ENCODE measurements around the gene EOGT. TPM values are rescaled to one million over a fixed set of nuclear protein-coding genes. Genes with fewer than 3 reads are reported as not detected.

Gene EOGT
- total RNA-seq, 1 donor from 2014 or later = 4.3 TPM

DNA sequence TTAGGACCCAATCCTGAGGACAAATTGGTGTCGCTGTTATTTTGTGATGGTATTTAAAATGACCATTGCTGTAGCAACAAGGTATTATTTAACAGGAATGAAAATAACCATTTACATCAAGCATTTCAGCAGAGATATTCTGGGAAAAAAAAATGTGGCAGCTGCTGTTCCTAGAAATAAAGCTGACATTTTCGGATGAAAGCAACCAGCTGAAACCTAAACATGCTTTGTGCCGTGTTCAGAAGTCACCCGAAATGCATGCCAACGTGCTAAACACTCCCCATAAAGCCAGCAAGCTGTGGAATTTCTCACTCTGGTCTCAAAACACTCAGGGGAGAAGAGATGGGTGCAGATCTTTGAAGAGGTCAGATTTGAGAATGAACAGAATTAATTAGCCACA is 49.6 kb downstream of the EOGT start:
- no peak for DNase-seq (ENCODE audit: low spot score)
- ATAC-seq = no peak

DNA sequence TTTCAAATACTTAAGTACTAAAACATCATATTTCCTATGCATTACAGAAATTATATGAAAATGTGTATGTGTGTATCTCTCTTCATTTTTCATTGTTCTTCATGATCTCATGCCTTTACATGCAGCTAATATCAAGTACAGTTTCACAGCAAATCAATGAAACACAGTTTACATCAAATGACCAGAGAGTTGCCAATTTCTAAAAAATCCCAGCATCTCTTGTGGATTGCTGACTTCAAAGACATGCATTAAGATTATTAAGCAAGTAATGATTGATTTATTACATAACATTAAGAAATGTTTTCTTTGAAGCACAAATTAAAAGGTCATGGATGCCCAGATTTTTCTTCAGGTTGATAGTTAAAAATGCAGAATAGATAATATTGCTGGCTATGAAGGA is 50.1 kb downstream of the EOGT start:
- no peak for ATAC-seq

DNA sequence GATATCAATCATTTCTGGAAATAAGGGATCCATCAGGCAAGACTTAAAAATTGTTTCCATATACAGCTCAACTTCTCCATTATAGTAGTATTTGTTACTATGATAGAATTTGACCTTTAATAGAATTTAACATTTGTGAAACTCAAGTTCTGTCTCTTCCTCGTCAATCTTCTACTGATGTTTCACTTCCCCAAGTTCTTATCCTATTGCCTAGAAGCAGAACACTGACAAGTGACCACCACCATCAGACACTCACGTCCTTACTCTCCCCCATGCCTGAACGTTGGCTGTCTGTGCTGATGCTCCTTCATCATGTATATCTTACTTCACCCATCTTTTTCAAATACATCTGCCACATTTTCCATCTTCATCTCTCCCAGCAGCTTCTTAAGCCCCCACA is 54.6 kb downstream of the EOGT start:
- DNase-seq (ENCODE audit: low spot score) = no peak
- ATAC-seq = no peak

More for the DNA sequence above, 50.1 kb downstream of the EOGT start:
- DNase-seq (ENCODE audit: low spot score) = no peak

DNA sequence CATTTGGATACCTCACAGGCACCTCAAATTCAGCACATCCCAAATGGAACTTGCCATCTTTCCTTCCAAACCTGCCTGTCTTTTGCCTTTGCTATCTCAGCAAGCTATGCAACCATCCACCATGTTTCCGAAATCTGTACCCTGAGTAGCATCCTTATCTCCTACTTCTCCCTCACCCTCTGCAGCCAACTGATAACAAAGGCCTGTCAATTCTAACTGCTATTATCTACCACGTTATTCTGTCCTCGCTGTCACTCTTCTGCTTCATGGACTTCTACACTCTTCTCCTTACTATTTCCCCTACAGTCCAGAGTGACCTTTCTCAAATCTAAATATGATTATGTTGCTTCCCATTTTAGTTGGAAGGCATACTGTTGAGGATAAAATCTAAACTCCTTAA is 55.6 kb downstream of the EOGT start:
- no peak for ATAC-seq
- DNase-seq (ENCODE audit: low spot score) = no peak

DNA sequence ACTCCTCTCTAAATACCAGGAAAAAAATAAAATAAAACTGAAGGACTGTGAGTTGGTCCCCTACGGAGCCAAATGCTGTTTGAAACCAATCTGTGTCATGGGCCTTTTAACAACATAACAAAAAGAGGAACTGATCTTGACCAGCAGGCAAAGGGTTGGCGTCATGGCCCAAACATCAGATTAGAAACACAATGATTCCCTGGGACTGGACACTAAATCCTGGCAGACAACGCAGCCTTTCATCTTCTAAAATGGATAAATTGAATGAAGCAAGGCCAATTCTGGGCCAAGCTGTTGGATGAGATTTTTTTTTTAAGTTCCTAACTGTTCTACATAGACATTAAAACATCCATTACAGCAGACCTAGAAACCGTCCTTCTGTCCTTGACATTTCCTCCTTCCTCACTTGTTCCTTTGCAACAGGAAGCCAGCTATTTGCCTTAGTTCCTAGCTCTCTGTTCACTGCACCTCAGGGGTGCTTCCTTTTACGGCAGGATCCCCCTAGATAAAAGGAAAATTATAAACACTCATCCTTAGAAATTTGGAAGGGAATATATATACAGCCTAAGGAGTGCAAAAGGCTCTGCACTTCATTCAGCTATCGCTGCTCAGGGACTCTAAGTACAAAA is 59.6 kb downstream of the EOGT start:
- no peak for DNase-seq (ENCODE audit: low spot score)
- no peak for ATAC-seq

DNA sequence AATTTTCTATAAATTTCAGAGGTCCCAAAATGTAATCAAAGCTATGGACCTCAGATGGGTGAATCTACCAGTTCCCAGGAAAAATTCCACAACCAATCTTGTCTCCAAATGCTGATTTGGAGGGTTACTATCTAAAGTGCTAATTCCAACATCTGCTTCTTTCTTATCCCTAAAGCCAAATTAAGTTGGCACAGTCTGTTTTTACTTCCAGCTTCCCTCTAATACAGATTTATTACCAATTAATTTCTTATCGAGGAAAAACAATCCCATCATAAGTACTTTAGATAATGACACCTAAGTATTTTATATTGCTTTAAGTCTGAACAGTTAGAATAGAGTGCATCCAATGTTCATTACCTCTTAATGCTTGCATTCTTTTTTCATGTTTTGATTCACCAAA is 68.3 kb downstream of the EOGT start:
- ATAC-seq (no peak), DNase-seq (ENCODE audit: low spot score) (no peak)

DNA sequence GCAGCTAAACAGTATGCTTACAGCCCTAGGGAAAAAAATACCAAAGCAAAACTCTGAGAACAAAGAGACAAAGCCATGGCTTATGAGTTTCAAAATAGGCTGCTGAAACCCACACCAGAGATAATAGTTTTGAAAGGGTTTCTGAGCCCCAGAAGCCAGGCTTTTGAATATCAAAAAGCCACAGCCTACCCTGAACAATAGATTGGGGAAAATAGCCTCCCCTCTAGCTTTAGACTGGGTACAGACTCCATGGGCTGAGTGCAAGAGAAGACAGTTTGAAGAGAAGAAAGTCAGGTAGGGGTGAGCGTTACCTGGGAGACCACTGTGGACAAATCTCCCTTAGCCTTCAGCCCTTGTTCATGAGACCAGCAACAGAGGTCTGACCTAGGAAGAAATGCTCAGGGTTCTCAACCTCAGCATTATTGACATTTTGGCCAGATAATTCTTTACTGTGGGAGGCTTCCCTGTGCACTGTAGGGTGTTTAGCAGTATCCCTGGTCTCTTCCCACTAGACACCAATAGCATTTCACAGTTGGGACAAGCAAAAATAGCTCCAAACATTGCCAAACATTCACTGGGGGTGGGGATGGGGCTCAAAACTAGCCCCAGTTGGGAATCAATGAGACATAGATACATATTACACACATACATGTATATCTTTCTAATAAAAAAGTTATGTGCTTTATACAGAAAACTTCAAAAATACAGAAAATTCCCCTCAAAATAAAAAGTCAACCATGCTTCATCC is 69.6 kb downstream of the EOGT start:
- no peak for DNase-seq (ENCODE audit: low spot score)
- no peak for ATAC-seq

DNA sequence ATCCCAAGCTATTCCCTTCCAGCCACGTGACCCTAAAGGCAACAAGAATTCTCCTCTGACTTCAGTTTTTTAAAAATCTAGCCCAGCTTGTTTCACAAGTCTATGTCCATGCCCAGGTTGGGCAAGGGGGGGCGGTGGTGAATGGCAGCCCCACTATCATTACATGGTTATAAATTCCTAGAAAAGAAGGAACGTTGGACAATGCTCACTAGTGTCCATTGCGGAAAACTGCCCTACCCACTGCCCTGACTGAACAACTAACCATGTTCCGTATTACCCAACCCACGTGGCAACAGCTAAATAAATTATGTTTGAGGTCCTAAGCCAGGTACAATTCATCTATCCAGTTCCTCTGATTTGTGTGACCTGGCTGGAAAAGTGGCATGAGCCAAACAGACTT is 72.4 kb downstream of the EOGT start:
- DNase-seq (ENCODE audit: low spot score) (no peak), ATAC-seq (no peak)

DNA sequence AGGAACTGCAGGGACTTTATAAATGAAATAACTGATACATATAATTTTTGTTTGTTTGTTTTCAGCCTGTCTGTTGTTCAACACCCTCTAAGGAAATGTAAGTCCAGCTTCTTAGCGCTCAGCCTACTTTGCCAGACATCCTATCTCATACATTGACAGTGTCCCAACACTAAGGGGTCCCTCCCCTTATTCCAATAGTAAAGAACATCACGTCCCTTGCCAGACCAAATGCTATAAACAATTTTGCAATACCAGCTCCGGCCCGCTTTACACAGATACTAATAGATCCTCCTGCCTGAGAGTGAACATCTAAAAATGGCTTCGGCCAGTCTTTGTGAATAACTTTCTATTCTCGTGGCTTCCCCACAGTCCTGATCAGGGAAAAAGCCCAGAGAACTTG is 76.6 kb downstream of the EOGT start:
- DNase-seq (ENCODE audit: low spot score) = no peak
- no peak for ATAC-seq

DNA sequence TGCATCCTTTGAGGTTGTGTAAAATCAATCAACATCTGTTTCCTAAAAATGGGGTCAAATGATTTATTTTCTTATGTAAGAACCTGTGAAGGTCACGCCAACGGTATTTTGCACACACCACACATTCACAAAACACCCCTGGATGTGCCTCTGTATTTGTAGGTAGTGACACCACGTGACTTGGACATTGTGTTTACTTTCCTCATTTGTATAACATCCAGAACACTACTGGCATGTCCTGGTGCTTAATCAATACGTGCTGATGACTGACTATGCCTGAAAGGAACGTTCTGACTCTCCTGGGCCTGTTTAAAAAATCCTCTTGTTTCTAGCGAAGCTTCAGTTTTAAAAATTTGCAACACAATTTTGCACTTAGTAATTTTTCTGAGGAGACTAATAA is 77.7 kb downstream of the EOGT start:
- ATAC-seq = no peak

DNA sequence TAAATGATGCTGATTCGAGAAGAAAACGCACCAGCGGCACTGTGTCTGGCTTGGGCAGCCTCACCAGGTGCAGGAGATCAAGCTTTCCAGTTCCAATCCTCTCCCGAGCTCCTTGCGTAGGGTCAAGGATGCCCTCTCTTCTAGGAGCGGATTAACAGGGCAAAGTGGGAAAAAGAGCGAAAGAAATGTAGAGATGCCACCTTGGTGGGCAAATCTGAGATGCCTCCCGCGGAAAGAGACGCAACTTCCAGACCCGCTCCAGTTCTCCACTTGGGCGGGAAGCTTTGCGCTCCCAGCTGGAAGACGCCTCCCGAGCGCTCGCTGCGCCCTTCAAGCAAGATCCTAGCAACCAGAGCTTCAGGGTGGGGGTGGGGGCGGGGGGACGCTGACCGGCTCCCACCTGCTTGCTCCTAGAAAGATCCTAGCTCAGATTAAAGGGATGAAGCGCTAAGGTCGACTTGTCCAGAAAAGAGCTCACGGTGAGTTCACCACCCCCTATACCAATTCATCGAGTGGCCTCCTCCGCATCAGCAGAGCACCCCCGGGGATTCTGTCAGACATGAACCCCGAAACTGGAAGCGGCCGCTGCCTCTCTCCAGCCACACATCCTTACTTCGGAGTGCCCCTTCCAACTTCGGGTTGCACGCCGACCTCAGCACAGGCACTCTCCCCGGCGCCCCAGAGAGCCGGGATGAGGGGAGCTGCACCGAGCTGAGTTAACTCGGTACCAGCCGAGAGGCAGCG is 81.9 kb downstream of the EOGT start:
- DNase-seq (ENCODE audit: low spot score) (no peak), ATAC-seq (no peak)

More for the DNA sequence above, 77.7 kb downstream of the EOGT start:
- no peak for DNase-seq (ENCODE audit: low spot score)

Other genes starting within 250 kb of the EOGT start
- not detected for gene TAFA4, start 81.1 kb downstream of the EOGT start, total RNA-seq
- gene TMF1, start 38.6 kb upstream of the EOGT start, total RNA-seq = 9.2 TPM
- gene UBA3, start 66.7 kb upstream of the EOGT start, total RNA-seq = 20.0 TPM
- gene ARL6IP5, start 71.3 kb upstream of the EOGT start, total RNA-seq = 31.6 TPM
- not detected for gene LMOD3, start 108.9 kb upstream of the EOGT start, total RNA-seq